Endothelial cell of umbilical vein (primary cell): ENCODE results near the gene ABTB2. TPM values are rescaled to one million over a fixed set of nuclear protein-coding genes. Genes with fewer than 3 reads are reported as not detected.

Source experiments
- BruUV-seq: library from RNA; stranded (reverse); fragments of 400-500 nt; replicated peaks from 2 replicates; lab custom pipeline; 2021; lab: Mats Ljungman, UMichigan
- CTCF ChIA-PET: fragments of 300-600, 350-600 bp; sonication (Branson Sonifier 250); formaldehyde crosslinking; loops from one replicate; lab custom pipeline; 2021; ENCODE audit warnings: antibody characterized with exemption, inconsistent platforms; lab: Charles Lee
- POLR2A ChIA-PET: fragments of 300-600, 350-600 bp; sonication (Branson Sonifier 250); formaldehyde crosslinking; loops from one replicate; lab custom pipeline; 2021; ENCODE audit warnings: antibody characterized with exemption, inconsistent platforms; lab: Charles Lee
- DNase-seq: peaks from one replicate; pipeline ENCODE4 v3.0.0-alpha.2; 2011; ENCODE audit warnings: low read depth, low spot score
- FAIRE-seq: peaks from 2 replicates; lab custom pipeline; 2011; peaks lifted over from hg19 to GRCh38; lab: Jason Lieb, UNC
- H2AFZ ChIP-seq: 2 replicates; pipeline ENCODE4 v1.6.0; 2012; ENCODE audit warnings: low read depth, low read length, control low read depth, inconsistent platforms
- H3K27ac ChIP-seq: 2 replicates; pipeline ENCODE4 v1.5.1; 2011; ENCODE audit warnings: low read depth, mild to moderate bottlenecking, control low read depth, low read length, moderate library complexity; ENCODE audit not compliant: insufficient read depth
- H3K27me3 ChIP-seq, 2 experiments: 2 replicates each; pipeline versions ENCODE4 v1.6.0 to v1.6.1; 2011; ENCODE audit warnings: low read length in 2 of 2, mixed read lengths in 1 of 2; ENCODE audit not compliant: control insufficient read depth in 2 of 2, insufficient read depth in 2 of 2
- H3K36me3 ChIP-seq, 2 experiments: 2 replicates in 1 of 2; 3 replicates in 1 of 2; pipeline ENCODE4 v1.5.1; 2011; ENCODE audit warnings: low read length in 2 of 2, mild to moderate bottlenecking in 1 of 2, moderate library complexity in 1 of 2; ENCODE audit not compliant: control insufficient read depth in 2 of 2, insufficient read depth in 2 of 2; ENCODE audit errors: extremely low read depth in 1 of 2
- H3K4me1 ChIP-seq: 3 replicates; pipeline ENCODE4 v1.5.1; 2011; ENCODE audit warnings: mild to moderate bottlenecking, low read length; ENCODE audit not compliant: control insufficient read depth, insufficient read depth; ENCODE audit errors: extremely low read depth
- H3K4me2 ChIP-seq: 2 replicates; pipeline ENCODE4 v1.6.1; 2011; ENCODE audit warnings: low read length, control low read depth, mixed read lengths; ENCODE audit not compliant: insufficient read depth
- H3K4me3 ChIP-seq, 3 experiments: fragments of 200-600 bp in 1 of 3; sonication (generic), shearing (Covaris generic) in 1 of 3; replicated peaks in 1 of 3; 2 replicates each; pipeline ENCODE4 v1.5.1; 2011 to 2016; ENCODE audit warnings: control low read depth in 3 of 3, low read length in 3 of 3, mild to moderate bottlenecking in 2 of 3, inconsistent platforms in 1 of 3, low read depth in 1 of 3, moderate library complexity in 1 of 3; ENCODE audit not compliant: insufficient read depth in 1 of 3
- H3K79me2 ChIP-seq: 2 replicates; pipeline ENCODE4 v1.6.0; 2012; ENCODE audit warnings: low read length, inconsistent platforms; ENCODE audit not compliant: control insufficient read depth, insufficient read depth
- H3K9ac ChIP-seq: replicated peaks from 2 replicates; pipeline ENCODE3; 2011; ENCODE audit warnings: low read length, control low read depth; ENCODE audit not compliant: insufficient read depth; ENCODE audit errors: extremely low read depth
- H3K9me1 ChIP-seq: replicated peaks from 3 replicates; pipeline ENCODE4 v1.6.0; 2011; ENCODE audit warnings: mild to moderate bottlenecking, low read length; ENCODE audit not compliant: control insufficient read depth, insufficient read depth; ENCODE audit errors: extremely low read depth
- H3K9me3 ChIP-seq: replicated peaks from 2 replicates; pipeline ENCODE4 v1.5.1; 2012; ENCODE audit warnings: low read length, inconsistent platforms; ENCODE audit not compliant: control insufficient read depth, insufficient read depth
- H4K20me1 ChIP-seq: replicated peaks from 2 replicates; pipeline ENCODE3; 2011; ENCODE audit warnings: mild to moderate bottlenecking, low read length; ENCODE audit not compliant: control insufficient read depth, insufficient read depth; ENCODE audit errors: extremely low read depth
- EZH2 ChIP-seq: IDR thresholded peaks from 2 replicates; pipeline ENCODE4 v1.6.1; 2012; ENCODE audit warnings: borderline replicate concordance, low read depth, mild to moderate bottlenecking, moderate library complexity, low read length, inconsistent platforms; ENCODE audit not compliant: severe bottlenecking
- FOS ChIP-seq: IDR thresholded peaks from 2 replicates; pipeline ENCODE4 v1.6.1; 2011; ENCODE audit warnings: mild to moderate bottlenecking, low read length, moderate library complexity, borderline replicate concordance; ENCODE audit not compliant: insufficient read depth
- GATA2 ChIP-seq: IDR thresholded peaks from 2 replicates; pipeline ENCODE4 v1.7.0; 2011; ENCODE audit warnings: low read depth, mild to moderate bottlenecking, moderate library complexity, mixed read lengths, low read length; ENCODE audit not compliant: insufficient read length, insufficient read depth
- JUN ChIP-seq: IDR thresholded peaks from 2 replicates; pipeline ENCODE4 v1.6.1; 2011; ENCODE audit warnings: borderline replicate concordance, low read depth; ENCODE audit not compliant: insufficient read length, insufficient read depth
- POLR2A ChIP-seq: IDR thresholded peaks from 2 replicates; pipeline ENCODE4 v1.6.1; 2012; ENCODE audit warnings: low read depth, mild to moderate bottlenecking, control low read depth, low read length
- POLR2AphosphoS5 ChIP-seq: IDR thresholded peaks from 2 replicates; pipeline ENCODE4 v1.6.1; 2012; ENCODE audit warnings: low read depth, mild to moderate bottlenecking, control low read depth, low read length, moderate library complexity; ENCODE audit not compliant: insufficient read depth
- dilution Hi-C: fragments of 300-500 bp; cut with MboI; formaldehyde crosslinking; loops from one replicate; pipeline ENCODE4 v1.15.0; 2019; ENCODE audit warnings: low sequenced_read_pairs; ENCODE audit not compliant: extremely low pct_ligation_motif_present
- intact Hi-C: fragments of 100-400 bp; cut with micrococcal nuclease; formaldehyde crosslinking; loops from one replicate; pipeline ENCODE4 v1.10.0; 2022
- polyA plus RNA-seq, 4 experiments: library from polyadenylated mRNA; depleted of rRNA in 3 of 4; stranded (reverse) in 3 of 4; unstranded in 1 of 4; fragments of >200 nt; gene quantifications; 2 replicates each; pipeline versions ENCODE4 v1.2.1 to v1.2.3, GENCODE V29; 2011 to 2012; ENCODE audit warnings: missing spikeins in 1 of 4
- total RNA-seq: library from RNA; stranded (reverse); gene quantifications from 2 replicates; pipeline ENCODE4 v1.2.3, GENCODE V29; 2021
- TF ChIP-seq, protein P1 (sequence below), 2 donors: IDR thresholded peaks; 1 replicate in 1 of 2; 2 replicates in 1 of 2; pipeline ENCODE4 v1.5.1; 2011; ENCODE audit warnings: low read length in 2 of 2, mild to moderate bottlenecking in 2 of 2, moderate library complexity in 2 of 2, control low read depth in 1 of 2, inconsistent platforms in 1 of 2, low read depth in 1 of 2; ENCODE audit not compliant: insufficient read depth in 1 of 2; ENCODE audit errors: extremely low read depth in 1 of 2
- TF ChIP-seq, protein P2 (sequence below): IDR thresholded peaks from 2 replicates; pipeline ENCODE4 v1.6.1; 2011; ENCODE audit not compliant: insufficient read depth, insufficient read length

The ABTB2 gene
- total and polyA plus RNA-seq, 2 donors (not counting 3 experiments of a cell fraction or from before 2014, with no cell fraction given) = 0.11 to 0.14 TPM

DNA sequence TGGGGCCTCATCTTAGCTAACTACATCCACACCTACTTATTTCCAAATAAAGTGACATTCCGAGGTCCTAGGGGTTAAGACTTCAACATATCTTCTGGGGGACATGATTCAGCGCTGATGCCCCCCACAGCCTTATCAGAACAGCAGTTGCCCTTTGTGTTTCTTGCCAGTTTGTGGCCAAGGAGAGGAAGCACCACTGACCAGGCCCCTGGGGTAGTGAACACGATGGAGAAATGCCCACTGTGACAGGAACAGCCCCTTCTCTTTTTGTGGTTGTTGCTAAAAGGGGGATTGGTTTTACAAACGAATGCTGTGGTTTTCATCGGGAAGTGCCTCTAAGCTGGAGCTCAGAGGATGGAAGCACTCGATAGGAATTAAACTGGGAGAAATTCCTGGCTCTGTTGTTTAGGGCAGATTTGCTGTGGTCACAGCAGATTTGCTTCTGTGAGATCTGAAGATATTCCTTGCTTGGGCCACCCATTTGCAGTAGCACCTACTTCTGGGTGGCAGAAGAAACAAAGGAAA lies 88.8 kb downstream of the ABTB2 start:
- Histone ChIP-seq H3K4me3 (no peak overlapping the region), H3K27ac (no peak overlapping the region), H2AFZ (no peak overlapping the region), H3K36me3 (no peaks in the 10 kb centered on the region), H3K9ac (no peak overlapping the region), H3K27me3 (peaks cover 0 to 7% of the 10 kb centered on the region in 2 experiments), H3K9me3 (no peaks in the 10 kb centered on the region), H3K79me2 (no peaks in the 10 kb centered on the region), H3K4me1 (no peaks in the 10 kb centered on the region), H3K9me1 (no peaks in the 10 kb centered on the region), H4K20me1 (no peaks in the 10 kb centered on the region), H3K4me2 (no peak overlapping the region)
- CTCF ChIA-PET = no interaction called here
- no TSS peak for BruUV-seq
- POLR2A ChIA-PET = no interaction called here
- intact Hi-C loops = no loop called here
- TF ChIP-seq, protein P1, sequence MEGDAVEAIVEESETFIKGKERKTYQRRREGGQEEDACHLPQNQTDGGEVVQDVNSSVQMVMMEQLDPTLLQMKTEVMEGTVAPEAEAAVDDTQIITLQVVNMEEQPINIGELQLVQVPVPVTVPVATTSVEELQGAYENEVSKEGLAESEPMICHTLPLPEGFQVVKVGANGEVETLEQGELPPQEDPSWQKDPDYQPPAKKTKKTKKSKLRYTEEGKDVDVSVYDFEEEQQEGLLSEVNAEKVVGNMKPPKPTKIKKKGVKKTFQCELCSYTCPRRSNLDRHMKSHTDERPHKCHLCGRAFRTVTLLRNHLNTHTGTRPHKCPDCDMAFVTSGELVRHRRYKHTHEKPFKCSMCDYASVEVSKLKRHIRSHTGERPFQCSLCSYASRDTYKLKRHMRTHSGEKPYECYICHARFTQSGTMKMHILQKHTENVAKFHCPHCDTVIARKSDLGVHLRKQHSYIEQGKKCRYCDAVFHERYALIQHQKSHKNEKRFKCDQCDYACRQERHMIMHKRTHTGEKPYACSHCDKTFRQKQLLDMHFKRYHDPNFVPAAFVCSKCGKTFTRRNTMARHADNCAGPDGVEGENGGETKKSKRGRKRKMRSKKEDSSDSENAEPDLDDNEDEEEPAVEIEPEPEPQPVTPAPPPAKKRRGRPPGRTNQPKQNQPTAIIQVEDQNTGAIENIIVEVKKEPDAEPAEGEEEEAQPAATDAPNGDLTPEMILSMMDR (IDR thresholded peaks at IDR 0.05; ENCODE audit: extremely low read depth in 1 of 2, insufficient read depth in 1 of 2, low read depth in 1 of 2, low read length in 2 of 2) = no peak
- TF ChIP-seq JUN = no peak
- no peak for TF ChIP-seq POLR2AphosphoS5
- TF ChIP-seq POLR2A = no peak
- no peak for TF ChIP-seq EZH2
- no peak for TF ChIP-seq GATA2
- TF ChIP-seq, protein P2, sequence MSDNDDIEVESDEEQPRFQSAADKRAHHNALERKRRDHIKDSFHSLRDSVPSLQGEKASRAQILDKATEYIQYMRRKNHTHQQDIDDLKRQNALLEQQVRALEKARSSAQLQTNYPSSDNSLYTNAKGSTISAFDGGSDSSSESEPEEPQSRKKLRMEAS = no peak
- TF ChIP-seq FOS = no peak
- dilution Hi-C loops = no loop called here
- FAIRE-seq = no peak
- DNase-seq = no peak
